IPS-NIHi7 (cell line): Measurements from ENCODE around the gene SCYGR7.

ENCODE experiments used
- DNase-seq: peaks from one replicate; pipeline ENCODE4 v3.0.0; 2012; ENCODE audit warnings: mixed read lengths; ENCODE audit errors: extremely low spot score

Gene SCYGR7

DNA sequence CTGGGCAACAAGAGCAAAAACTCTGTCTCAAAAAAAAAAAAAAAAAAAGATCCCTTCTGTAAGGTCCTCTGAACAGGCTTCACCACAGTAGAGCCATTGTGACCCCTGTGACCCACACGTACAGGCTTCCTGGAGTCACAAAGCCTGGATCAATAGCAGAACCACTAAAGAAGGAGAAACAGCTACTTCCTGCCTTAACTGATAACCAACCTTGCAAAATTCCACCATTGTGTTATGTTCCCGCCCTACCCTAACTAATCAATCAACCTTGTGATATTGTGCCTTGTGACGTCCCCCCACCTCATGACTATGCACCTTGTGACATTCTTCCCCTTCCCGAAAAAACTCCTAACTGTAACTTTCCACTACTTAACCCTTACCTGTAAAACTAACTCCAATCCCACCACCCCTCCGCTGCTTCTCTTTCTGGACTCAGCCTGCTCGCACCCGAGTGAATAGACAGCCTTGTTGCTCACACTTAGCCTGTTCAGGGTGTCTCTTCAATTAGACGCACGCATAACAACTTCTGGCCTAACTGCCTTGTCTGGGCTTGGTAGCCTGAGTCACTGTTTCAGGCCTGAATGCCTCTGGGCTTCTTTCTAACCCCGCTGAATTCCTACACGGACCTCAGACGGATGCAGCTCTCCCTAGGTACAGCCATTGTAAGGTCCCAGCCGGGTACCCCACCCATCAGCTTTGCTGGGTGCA lies 31.4 kb downstream of the SCYGR7 start:
- no peak for DNase-seq

DNA sequence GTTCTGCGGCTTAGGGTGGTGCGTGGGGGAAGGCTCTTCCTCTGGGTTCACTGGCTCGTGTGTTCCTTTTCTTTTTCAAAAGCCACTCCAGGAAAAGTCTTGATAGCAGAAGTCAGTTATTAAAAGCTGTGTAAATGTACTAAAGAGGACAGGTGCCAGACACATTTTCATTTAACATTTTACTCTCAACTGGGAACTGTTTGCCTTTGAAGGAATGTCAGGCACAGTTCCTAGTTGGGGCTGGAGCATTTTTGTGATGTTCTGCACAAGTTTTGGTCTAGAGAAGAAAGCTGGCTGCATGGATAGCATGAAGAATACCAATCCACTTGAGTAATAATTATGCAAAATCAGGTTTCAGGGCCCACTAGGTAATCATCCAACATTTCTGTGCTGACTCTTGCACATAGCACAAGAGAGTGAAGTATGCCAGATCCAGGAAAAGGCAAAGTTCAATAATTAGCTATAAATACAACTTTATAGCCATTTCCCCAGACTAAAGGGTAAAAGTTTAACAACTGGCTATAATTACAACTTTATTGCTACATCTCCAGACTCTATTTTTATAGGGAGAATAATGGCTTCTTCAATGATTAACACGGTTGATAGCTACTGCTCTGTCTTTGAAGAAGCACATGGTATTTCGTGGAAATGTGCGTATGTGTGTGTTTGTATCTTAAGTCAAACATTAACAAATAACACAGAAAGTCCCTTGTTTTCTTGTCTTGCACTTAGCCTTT lies 33.8 kb downstream of the SCYGR7 start:
- DNase-seq = no peak

DNA sequence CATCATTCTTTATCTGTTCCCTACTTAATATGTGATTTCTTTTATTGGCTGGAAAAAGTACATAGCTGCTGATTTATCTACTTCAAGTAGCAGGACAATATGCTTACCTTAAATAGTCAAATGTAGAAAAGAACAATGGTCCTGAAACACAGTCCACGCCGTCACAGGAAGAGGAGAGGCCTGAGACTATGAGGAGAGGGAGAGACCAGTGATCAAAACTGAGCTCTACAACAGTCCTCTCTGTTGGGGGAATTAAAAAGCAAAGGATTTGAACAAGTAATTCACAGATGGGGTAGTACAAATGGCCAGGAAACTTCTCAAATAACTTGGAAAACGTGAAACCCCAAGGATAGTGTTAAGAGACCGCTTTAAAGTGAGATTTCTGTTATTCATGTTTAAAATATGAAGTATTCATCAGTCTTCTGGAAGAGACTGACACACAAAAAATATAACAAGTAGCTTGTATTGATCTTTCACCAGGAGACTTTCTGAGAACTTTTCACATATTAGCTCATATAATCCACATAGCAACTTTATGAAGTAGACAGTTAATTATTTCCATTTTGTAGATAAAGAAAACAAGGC lies 37.7 kb downstream of the SCYGR7 start:
- no peak for DNase-seq

DNA sequence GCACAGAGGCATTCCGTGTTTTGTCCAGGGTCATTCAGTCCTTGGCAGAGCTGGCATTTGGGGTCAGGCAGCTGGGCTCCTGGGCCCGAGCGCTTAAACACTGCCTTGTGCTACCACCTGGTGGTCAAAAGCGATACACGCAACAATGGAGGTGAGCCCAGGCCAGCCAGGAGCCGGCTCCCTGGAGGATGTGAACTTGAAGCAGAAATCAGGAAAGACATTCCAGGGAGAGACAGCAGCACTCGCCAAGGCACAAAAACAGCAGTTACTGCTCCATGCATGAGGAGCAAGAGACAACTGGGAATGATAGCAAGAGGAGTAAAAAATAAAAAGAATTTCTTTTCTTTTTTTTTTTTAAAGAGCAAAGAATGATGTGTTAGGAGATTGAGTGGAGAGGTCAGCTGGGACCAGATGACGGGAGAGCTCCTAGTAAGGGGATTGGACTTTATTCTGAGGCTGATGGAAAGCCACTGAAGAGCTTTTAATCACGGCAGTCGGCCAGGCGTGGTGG lies 38.3 kb downstream of the SCYGR7 start:
- DNase-seq = peak; percentile 88

GRCh38 chr2:227767830-227768229 lies 39.7 kb downstream of the SCYGR7 start:
- DNase-seq = no peak

DNA sequence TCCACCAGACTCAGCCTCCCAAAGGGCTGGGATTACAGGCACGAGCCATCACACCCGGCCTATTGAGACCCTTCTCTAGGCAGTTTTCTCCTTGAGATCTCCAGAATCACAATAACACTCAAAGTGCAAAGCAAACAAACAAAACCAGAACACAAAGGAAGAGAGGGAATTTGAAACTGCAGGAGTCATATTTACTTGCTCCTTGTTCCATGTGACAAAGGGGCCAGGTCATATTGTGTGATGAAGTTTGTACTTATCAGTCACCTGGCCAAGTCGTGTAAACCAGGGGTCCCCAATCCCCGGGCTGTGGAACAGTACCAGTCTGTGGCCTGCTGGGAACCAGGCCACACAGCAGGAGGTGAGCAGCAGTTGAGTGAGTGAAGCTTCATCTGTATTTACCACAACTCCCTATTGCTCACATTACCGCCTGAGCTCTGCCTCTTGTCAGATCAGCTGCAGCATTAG lies 44.1 kb downstream of the SCYGR7 start:
- no peak for DNase-seq

DNA sequence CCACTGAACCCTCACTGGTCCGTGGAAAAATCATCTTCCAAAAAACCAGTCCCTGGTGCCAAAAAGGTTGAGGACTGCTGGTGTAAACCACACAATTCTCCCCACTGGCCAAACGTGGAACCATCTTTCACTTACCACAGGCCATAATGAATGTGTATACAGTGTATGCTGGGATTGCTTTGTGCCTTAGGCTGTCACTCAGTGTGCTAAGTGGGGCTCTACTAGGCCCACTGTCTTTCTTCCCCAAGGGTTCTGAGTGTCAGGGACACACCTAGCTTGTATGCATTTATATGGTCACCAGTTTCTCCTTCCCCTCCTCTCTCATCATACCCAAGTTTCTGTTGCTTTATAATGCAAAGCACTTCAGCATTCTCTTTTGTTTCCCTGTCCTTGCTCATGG lies 44.8 kb downstream of the SCYGR7 start:
- DNase-seq = no peak

DNA sequence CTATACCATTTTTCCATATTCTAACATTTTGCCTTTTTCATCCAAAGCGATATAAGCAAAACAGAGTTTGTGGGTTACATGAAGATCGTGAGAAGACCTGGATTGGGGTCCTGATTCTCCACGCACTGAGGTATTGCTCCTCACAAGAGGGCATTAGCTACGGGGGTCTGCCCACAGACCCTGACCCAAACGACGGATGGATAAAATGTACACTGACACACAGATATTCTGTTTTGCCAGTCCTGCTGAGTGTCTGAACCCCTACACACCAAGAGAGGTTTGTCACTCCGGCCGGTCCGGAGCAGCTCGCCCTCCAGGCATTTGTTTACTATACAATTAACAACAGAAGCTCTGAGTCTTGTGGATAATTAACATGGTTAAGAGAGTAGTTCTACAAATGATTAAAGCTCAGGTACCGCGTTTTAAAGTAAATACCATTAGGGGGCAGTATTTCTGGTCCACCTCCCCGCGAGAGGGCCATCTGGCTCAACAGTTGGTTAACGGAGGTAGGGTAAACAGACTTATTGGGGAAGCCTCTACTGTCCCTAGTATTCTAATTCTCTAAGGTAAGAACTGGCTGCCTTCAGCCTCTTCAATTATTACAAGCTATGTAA lies 46.0 kb downstream of the SCYGR7 start:
- DNase-seq = peak; percentile 65

DNA sequence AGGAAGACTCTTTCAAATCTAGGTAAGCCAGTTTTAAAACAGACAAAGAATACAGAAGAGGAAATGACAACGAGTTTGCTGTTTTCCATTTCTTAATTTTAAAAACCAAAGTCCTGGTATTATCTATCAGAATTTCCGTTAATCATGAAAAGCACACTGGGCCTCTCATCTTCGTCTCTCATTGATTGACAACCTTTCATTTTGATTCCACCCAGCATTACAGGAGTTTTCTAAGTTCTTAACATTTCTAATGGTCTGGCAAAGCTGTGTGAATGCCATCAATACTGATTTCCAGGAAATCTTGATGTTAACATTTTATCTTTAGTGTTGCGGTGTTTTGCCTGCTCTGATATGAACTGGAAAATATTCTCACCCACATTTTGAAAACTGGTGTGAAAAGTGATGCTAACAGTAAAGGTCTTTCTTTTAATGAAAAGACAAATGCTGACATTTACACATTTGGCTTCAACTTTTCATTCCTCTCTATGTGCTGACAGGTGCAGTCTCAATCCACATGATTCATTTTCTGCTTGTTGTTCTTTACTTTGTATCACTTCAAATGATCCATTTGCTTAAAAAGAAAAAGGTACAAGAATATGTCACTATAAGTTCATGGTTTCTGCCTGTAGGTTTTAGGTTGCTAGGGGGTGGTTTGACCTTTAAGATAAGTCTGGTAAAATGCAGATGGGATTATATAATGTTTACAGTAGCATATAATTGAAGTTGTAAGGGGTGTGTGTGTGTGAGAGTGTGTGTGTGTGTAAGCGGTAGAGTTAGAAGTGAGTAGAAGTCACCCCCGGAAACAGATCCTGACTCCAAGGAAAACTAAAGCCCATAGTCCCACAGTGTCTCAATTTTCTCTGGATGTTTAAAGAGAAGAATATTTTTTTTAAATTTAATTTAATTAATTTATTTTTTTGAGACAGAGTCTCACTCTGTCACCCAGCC lies 47.0 kb downstream of the SCYGR7 start:
- no peak for DNase-seq
